A673 (cell line): ENCODE results near the gene BRAF. TPM values are rescaled to one million over a fixed set of nuclear protein-coding genes. Genes with fewer than 3 reads are reported as not detected.
"Not testable (repeated sequence)": the region's sequence is repeated elsewhere in the genome, so short reads cannot be mapped to it uniquely, and the experiment has no call there.

Experiments
- BruUV-seq: library from RNA; stranded (reverse); fragments of 400-500 nt; replicated peaks from 2 replicates; lab custom pipeline; 2021; lab: Mats Ljungman, UMichigan
- CTCF ChIA-PET: fragments of 300-600 bp; sonication (Branson Sonifier 250); formaldehyde crosslinking; loops from one replicate; lab custom pipeline; 2022; ENCODE audit warnings: antibody characterized with exemption; lab: Charles Lee
- POLR2A ChIA-PET: fragments of 300-600 bp; sonication (Branson Sonifier 250); formaldehyde crosslinking; loops from one replicate; lab custom pipeline; 2022; ENCODE audit warnings: antibody characterized with exemption; ENCODE audit not compliant: low non-redundant PET; lab: Charles Lee
- DNase-seq: peaks from one replicate; pipeline ENCODE4 v3.0.0-alpha.2; 2015; ENCODE audit warnings: low spot score
- H3K27ac ChIP-seq: fragments of 200-600 bp; sonication (generic); 2 replicates; pipeline ENCODE4 v1.5.1; 2016; ENCODE audit warnings: mixed run types, low read depth, mild to moderate bottlenecking, mixed read lengths, antibody characterized with exemption, low read length; ENCODE audit not compliant: poor library complexity, severe bottlenecking
- H3K27me3 ChIP-seq: fragments of 200-600 bp; sonication (generic); replicated peaks from 2 replicates; pipeline ENCODE4 v1.6.1; 2017; ENCODE audit warnings: mixed run types, low read depth, mild to moderate bottlenecking, mixed read lengths, antibody characterized with exemption, low read length; ENCODE audit not compliant: insufficient read depth, poor library complexity
- H3K36me3 ChIP-seq: fragments of 200-600 bp; sonication (generic); 2 replicates; pipeline ENCODE4 v1.6.1; 2016; ENCODE audit warnings: mixed run types, mild to moderate bottlenecking, mixed read lengths, antibody characterized with exemption, low read length; ENCODE audit not compliant: insufficient read depth, poor library complexity, severe bottlenecking
- H3K4me1 ChIP-seq: fragments of 200-600 bp; sonication (generic); 2 replicates; pipeline ENCODE4 v1.6.1; 2017; ENCODE audit warnings: mixed run types, mild to moderate bottlenecking, mixed read lengths, antibody characterized with exemption, low read length; ENCODE audit not compliant: insufficient read depth, poor library complexity, severe bottlenecking
- H3K4me3 ChIP-seq: fragments of 200-600 bp; sonication (generic); 2 replicates; pipeline ENCODE4 v1.5.1; 2016; ENCODE audit warnings: low read depth, mixed run types, mild to moderate bottlenecking, mixed read lengths, low read length; ENCODE audit not compliant: poor library complexity, severe bottlenecking
- H3K9me3 ChIP-seq: fragments of 200-600 bp; sonication (generic); 2 replicates; pipeline ENCODE4 v1.6.1; 2016; ENCODE audit warnings: mixed run types, low read depth, mild to moderate bottlenecking, mixed read lengths, antibody characterized with exemption, low read length; ENCODE audit not compliant: poor library complexity, severe bottlenecking
- EZH2 ChIP-seq: fragments of 200-600 bp; sonication (generic); IDR thresholded peaks from 2 replicates; pipeline ENCODE4 v1.6.1; 2017; ENCODE audit warnings: borderline replicate concordance, low read depth, mild to moderate bottlenecking, mixed read lengths, antibody characterized with exemption, low read length; ENCODE audit not compliant: poor library complexity, severe bottlenecking
- intact Hi-C: fragments of 100-400 bp; cut with micrococcal nuclease; formaldehyde crosslinking; loops from one replicate; pipeline ENCODE4 v1.10.0; 2022; ENCODE audit not compliant: unreplicated experiment
- total RNA-seq: library from RNA; stranded (reverse); gene quantifications from 2 replicates; pipeline ENCODE4 v1.2.3, GENCODE V29; 2021
- TF ChIP-seq, protein P1 (sequence below): fragments of 300-800, 200-600 bp; sonication (generic); conservative IDR thresholded peaks from 2 replicates; pipeline ENCODE4 v1.5.1; 2017; ENCODE audit warnings: low read depth, mild to moderate bottlenecking, antibody characterized with exemption, low read length, moderate library complexity, mixed read lengths

Gene BRAF
- total RNA-seq, 1 experiment from 2014 or later: 31.8 TPM

DNA sequence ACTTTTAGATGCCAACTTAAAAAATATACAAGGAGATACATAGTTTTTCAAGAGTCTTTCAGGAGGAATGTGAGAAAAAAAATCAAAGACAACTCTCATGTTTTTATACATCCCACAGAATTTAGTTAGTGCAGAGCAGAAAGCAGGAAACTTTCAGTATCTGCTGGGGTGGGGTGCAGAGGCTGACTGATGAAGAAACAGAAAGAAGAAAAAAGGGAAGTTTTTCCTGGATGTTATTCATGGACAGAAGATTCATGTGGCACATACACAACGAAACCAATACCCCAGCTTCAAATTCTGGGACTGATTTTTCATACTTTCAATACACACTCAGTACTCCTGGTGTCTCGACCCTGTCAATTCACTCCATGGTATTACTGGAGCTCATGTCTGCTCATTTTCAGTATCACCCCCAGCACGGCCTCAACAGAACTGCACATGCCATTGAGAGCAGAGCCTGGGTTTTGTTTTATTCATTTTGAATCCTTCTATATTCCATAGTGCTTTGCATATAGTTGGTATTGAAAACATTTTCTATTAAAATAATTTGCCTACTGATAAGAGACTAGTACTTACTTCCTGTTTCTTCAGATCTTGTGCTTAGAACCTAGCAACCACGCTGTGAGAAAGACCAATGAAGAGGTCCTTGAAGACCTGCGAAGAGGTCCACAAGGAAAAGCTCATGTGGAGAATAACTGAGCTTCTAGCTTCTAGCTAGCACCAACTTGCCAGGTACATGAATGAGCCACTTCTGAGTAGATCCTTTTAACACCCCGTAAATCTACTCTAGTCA is 179.3 kb downstream of the BRAF start:
- intact Hi-C loops: no loop called here
- TF ChIP-seq EZH2: no peak
- TF ChIP-seq, protein P1, sequence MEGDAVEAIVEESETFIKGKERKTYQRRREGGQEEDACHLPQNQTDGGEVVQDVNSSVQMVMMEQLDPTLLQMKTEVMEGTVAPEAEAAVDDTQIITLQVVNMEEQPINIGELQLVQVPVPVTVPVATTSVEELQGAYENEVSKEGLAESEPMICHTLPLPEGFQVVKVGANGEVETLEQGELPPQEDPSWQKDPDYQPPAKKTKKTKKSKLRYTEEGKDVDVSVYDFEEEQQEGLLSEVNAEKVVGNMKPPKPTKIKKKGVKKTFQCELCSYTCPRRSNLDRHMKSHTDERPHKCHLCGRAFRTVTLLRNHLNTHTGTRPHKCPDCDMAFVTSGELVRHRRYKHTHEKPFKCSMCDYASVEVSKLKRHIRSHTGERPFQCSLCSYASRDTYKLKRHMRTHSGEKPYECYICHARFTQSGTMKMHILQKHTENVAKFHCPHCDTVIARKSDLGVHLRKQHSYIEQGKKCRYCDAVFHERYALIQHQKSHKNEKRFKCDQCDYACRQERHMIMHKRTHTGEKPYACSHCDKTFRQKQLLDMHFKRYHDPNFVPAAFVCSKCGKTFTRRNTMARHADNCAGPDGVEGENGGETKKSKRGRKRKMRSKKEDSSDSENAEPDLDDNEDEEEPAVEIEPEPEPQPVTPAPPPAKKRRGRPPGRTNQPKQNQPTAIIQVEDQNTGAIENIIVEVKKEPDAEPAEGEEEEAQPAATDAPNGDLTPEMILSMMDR: no peak
- BruUV-seq: no TSS peak
- no peaks in the 10 kb centered on the region for H3K27me3 ChIP-seq
- H3K4me1 ChIP-seq: no peaks in the 10 kb centered on the region
- DNase-seq: no peak
- peaks cover 3% of the 10 kb centered on the region for H3K36me3 ChIP-seq
- no peak overlapping the region for H3K4me3 ChIP-seq
- H3K9me3 ChIP-seq: no peaks in the 10 kb centered on the region
- ChIA-PET POLR2A (no interaction called here), CTCF (no interaction called here)
- no peak overlapping the region for H3K27ac ChIP-seq

DNA sequence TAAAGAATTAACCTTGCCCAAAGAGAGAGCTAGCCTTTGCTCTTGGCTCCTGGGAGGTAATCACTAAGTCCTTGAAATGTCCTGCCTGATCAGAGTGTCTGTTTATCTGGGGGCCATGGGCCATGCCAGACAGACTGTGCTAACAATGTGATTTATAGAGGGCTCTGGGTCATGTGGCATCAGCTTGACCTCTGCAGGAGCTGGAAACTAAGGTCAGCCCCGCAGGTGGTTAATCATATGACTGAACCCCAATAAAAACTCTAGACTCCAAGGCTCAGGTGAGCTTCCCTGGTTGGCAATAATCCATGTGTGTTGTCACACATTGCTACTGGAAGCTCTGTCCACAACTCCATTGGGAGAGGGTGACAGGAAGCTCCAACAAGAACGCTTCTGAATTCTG is 180.7 kb downstream of the BRAF start:
- TF ChIP-seq EZH2: no peak
- TF ChIP-seq, protein P1: no peak
- Histone ChIP-seq H3K36me3 (peaks cover 10% of the 10 kb centered on the region), H3K27me3 (no peaks in the 10 kb centered on the region), H3K4me1 (no peaks in the 10 kb centered on the region), H3K9me3 (no peaks in the 10 kb centered on the region), H3K27ac (no peak overlapping the region), H3K4me3 (no peak overlapping the region)
- intact Hi-C loops: no loop called here
- no TSS peak for BruUV-seq
- ChIA-PET POLR2A (interaction anchor here (0.6 kb wide), 1 partner anchor 523 kb away, joined by 3 read pairs; no protein-coding TSS in a partner anchor), CTCF (no interaction called here)
- no peak for DNase-seq

DNA sequence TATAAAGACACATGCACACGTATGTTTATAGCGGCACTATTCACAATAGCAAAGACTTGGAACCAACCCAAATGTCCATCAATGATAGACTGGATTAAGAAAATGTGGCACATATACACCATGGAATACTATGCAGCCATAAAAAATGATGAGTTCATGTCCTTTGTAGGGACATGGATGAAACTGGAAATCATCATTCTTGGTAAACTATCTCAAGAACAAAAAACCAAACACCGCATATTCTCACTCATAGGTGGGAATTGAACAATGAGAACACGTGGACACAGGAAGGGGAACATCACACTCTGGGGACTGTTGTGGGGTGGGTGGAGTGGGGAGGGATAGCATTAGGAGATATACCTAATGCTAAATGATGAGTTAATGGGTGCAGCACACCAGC is 181.5 kb downstream of the BRAF start:
- H3K9me3 ChIP-seq, H3K4me3 ChIP-seq, H3K27me3 ChIP-seq, H3K27ac ChIP-seq, H3K4me1 ChIP-seq, POLR2A ChIA-PET, intact Hi-C loops, DNase-seq, CTCF ChIA-PET, BruUV-seq: not testable (repeated sequence)
- peaks cover 13% of the 10 kb centered on the region for H3K36me3 ChIP-seq

DNA sequence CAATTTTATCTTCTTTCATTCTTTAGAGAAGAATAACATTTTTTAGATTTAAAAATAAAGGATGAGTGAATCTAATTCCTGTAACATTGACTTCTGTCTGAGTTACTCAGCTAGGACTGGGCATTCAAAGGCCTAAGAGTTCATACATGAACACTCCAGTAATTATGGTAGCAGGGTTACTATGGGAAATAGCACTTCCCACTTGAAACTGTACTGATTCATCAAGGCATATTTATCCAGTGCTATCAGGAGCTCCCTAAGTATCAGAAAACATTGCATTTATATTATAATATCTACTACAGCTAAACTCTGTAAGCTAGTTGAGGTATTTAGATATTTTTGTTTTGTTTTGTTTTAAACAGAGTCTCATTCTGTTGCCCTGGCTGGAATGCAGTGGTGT is 186.4 kb downstream of the BRAF start:
- no peak for DNase-seq

More for the DNA sequence above, 186.4 kb downstream of the BRAF start:
- TF ChIP-seq, protein P1: no peak
- TF ChIP-seq EZH2: no peak
- intact Hi-C loops: no loop called here
- Histone ChIP-seq H3K27me3 (no peaks in the 10 kb centered on the region), H3K9me3 (no peaks in the 10 kb centered on the region), H3K36me3 (peaks cover 11% of the 10 kb centered on the region), H3K27ac (no peak overlapping the region), H3K4me1 (no peaks in the 10 kb centered on the region), H3K4me3 (no peak overlapping the region)
- BruUV-seq: no TSS peak
- ChIA-PET CTCF (no interaction called here), POLR2A (no interaction called here)
